AG08396 (cell line): ENCODE results near the gene FBXW11.
A peak's percentile ranks its signal among the peaks of the same experiment; 100 is the strongest.
"Not testable (repeated sequence)": the region's sequence is repeated elsewhere in the genome, so short reads cannot be mapped to it uniquely, and the experiment has no call there.

Source experiments
- DNase-seq: peaks from one replicate; pipeline ENCODE4 v3.0.0; 2012; ENCODE audit warnings: low spot score, mixed read lengths

The FBXW11 gene

DNA sequence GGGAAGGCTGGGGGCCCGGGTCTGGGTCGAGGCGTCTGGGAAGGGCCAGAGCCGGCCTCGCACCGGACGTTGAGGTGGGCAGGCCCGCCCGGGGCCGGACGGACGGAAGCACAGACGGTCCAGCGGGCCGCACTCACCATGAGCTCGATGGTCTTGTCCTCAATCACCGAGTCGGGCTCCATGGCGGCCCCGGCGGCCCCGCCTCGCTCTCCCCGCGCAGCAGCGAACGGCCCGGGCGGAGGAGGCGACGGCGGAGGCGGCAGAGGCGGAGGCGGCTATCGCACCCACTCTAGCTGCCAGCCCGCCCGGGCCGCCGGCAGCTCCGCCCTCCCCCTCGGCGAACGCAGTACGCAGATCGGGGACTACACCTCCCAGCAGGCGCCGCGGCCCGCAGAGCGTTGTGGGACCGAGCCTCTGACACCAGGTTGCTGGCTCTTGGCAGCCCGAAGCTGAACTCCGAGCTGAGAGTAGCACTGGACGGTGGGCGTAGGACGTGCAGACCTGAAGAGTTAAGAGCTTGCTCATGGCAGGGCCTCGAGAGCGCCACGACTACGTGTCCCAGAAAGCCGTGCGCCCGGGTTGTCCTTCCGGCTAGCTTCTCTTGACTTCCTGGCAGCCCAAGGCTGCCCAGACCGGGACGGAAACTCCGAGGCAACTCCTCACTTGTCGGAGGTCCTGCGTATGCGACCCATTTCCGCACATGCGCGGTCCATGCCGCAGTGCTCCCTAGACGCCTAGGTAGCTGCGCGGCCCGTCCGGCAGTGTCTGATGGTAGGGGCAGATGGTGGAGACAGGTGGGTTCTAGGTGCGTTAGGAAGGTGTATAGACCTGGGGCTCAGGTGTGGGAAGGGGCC, at the start of gene FBXW11:
Gene FBXW11, minus strand, starts transcription at position 318 of the 854 bp plus-strand sequence. Its CDS starts 136 bp downstream, at position 182.
- peak; percentile 96 for DNase-seq

- DNase-seq: no peak
Observed at GRCh38 chr5:172055996-172056395, 49.6 kb upstream of the FBXW11 start.

- no peak for DNase-seq
Observed at GRCh38 chr5:172055421-172055820, 49.0 kb upstream of the FBXW11 start.

DNA sequence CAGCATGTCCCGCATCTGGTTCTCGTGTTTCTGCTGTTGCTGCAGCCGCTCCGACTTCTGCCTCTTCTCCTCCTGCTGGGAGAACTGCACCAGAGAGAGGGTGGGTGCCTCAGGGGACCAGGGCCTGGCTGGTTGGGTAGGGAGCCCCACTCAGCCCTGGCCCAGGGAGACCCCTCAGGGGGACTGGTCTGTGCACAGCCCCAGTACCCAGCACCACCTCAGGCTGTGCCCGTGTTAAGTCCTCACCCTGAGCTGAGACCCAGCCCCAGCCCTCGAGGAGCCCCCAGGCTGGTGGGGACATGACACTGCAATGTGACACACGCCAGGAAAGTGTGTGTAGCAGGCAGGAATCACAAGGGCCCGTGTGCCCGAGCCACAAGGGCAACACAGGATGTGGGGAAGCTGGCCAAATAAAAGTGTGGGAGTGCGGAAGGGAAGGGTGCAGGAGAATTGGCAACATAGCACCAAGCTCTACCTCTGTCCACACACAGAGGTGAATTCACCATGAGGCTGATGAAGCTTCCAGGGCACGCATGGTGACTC, 48.2 kb upstream of the FBXW11 start:
- no peak for DNase-seq

- DNase-seq: peak; percentile 79
Observed at GRCh38 chr5:172052450-172053236, 46.2 kb upstream of the FBXW11 start.

- DNase-seq: no peak
Observed at GRCh38 chr5:172051643-172052339, 45.4 kb upstream of the FBXW11 start.

GRCh38 chr5:172050080-172050479, 43.6 kb upstream of the FBXW11 start:
- DNase-seq: no peak

DNA sequence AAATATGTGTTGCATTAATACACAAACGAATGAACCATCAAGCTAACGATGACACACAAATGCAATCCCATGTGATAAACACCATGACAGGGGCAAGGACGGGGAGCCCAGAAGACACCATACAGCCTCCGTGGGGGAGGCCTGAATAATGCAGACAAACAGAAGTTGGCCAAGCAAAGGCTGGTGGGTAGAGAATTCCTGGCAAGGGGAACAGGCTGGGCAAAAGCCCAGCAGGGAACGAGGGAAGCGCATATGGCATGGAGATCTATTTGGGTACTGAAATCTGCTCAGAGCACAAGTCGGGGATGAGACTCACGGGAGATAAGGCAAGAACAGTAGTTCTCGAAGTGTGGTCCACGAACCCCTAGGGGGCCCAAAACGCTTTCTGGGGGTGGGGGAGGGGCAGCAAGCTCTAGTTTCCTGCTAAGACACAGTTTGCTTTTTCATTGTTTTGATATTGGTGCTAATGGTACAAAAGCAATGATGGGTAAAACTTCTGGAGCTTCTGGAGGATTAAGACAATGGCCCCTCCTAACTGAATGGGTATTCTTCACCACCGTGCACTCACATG, 42.9 kb upstream of the FBXW11 start:
- DNase-seq: no peak

- DNase-seq: no peak
Observed at GRCh38 chr5:172048539-172049101, 42.2 kb upstream of the FBXW11 start.

DNA sequence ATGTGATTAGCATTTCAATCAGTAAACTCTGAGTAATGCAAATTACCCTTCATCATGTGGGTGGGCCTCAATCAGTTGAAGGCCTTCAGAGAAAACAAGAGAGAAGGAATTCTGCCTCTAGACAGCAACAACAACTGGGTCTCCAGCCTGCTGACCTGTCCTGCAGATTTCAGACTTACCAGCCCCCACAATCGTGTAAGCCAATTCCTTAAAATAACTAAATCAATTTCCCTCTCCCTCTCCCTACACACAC, 41.7 kb upstream of the FBXW11 start:
- DNase-seq: no peak

DNA sequence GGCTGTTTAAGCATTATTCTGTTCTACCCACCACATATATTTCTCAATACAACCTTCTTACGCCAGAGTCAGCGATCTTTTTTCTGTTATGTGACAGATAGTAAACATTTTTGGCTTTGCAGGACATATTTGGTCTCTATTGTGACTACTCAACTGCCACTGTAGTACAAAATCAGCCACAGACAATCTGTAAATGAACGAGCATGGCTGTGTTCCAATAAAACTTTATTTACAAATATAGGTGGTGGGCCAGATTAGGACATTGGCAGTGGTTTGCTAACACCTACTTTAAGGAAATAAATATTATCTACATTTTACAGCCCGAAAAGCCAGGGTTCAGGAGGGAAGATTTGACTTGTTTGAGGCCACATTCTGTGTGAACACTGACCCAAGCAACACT, 40.2 kb upstream of the FBXW11 start:
- no peak for DNase-seq

DNA sequence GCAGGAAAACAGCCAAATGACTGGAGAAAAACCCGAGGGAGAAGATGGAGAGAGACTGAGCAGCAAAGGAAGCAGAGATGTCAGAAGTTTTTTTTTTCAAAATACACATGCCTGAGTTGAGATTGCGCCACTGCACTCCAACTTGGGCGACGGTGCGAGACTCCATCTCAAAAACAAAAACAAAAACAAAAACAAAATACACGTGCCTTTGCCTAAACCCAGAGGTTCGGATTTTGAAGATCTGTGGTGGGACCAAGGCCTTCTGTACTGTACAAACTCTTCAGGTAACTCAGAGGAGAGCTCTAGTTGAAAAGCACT, 38.8 kb upstream of the FBXW11 start:
- no peak for DNase-seq

DNA sequence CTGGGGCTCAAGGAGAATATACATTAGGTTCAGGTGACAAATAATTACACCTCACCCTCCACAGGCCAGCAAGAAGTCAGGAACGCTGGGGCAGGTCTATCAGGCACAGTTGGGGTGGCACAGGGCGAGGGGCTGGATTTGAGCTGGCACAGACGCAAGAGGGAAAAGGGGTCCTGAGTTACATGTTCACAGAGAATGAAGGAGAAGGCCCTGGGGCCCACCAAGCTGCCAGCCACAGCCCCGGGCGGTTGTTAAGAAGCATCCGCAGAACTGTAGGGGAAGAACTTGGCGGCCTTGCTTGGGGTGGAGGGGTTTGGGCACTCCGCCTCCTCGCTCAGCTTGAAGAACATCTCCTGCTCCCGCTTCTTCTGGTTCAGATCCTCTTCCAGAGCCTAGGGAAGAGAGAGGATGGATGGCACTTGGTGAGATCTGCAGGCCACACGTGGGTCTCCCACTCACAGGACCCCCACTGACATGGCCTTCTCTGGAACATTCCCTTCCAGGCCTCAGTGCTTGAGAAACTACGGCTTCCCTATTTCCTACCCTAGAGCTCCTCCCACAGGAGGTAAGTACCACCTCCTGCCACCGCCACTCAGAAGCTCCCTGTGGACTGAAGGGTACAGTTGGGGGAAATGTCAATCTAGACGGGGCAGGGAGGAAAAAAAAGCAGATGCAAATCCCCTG, 38.3 kb upstream of the FBXW11 start:
- no peak for DNase-seq

DNA sequence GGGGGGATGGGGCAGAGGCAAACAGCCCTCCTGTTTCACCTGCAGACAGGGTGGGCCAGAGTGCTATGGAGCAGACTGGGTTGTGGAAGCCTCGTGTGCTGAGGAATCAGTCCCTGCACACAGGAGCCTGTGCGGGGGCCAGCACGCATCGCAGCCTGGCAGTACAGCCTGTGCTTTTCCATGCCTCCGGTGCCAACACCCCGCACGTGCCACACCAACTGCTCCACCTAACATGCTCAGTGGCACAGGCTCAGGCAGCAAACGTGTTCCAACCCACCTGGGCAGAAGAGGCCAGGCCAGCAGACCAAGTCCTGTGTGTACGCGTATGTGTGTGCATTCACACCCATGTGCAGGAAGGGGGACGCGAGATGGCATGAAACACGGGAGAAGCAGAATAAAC, 37.4 kb upstream of the FBXW11 start:
- DNase-seq: no peak

DNA sequence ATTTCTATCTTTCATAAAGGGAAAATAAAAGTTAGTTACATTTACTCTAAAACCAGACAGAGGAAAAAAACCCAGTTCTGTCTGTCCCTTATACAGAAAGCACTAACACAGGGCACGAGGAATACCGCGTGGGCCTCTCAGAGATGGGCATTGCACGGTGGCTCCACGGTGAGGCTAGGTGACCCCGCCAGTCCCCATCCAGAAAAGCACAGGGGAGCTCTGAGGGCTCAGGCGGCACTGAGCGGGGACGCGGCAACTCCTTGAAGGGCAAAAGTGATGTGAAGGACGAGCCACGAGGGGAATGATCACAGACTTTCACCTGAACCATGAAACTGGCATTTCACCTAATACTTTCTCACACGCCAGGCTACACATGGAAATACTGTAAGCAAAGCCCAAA, 35.7 kb upstream of the FBXW11 start:
- DNase-seq: no peak

- DNase-seq: no peak
Observed at GRCh38 chr5:172038167-172038566, 31.7 kb upstream of the FBXW11 start.

GRCh38 chr5:172035049-172035448, 28.6 kb upstream of the FBXW11 start:
- DNase-seq: no peak

DNA sequence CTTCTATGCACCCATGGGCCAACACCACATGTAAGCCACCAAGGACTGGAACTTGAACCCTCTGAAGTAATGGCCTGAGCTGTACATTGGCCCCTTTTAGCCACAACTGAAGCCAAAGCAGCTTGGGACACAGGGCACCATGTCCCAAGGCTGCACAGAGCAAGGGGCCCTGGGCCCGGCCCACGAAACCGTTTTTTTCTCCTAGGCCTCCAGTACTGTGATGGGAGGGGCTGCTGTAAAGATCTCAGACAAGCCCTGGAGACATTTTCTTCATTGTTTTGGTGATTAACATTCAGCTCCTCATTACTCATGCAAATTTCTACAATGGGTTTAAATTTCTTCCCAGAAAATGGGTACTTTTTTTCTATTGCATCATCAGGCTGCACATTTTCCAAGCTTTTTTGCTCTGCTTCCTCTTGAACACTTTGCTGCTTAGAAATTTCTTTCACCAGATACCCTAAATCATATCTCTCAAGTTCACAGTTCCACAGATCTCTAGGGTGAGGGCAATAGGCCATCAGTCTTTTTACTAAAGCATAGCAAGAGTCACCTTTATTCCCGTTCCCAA, 25.5 kb upstream of the FBXW11 start:
- DNase-seq: no peak

DNA sequence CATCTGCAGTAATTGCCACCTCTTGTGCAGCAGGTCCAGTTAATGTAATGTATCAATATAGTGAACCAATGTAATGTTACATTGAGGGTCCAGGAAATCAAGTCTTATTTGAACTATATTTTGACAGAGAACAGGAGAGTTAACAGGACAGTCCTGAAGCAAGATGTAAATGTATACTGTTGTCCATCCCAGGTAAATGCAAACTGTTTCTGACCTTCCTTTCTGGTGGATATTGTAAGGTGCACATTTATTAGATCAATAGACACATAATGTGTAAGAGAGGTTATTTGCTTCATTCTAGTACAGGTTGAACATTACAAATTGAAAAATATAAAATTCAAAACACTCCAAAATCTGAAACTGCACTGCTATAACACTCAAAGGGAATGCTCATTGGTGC, 23.4 kb upstream of the FBXW11 start:
- no peak for DNase-seq

DNA sequence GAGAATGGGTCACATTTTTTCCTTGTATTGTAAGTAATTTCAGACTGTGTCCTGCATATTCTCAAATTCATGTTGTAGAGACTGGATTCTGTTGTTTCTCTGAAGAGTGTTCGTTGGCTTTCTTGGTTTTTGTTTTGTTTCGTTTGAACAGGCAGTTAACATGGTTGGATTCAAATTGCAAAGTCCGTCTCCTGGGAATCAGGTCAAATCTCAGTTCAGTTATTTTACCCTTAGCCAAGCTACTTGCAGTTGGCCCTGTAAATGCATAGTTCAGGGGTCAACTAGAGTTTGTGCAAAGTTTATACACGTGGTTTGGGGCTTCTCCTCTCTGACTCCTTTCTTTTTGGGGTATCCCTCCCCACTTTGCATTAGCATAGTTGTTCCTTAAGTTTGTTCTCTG, 21.7 kb upstream of the FBXW11 start:
- no peak for DNase-seq

DNA sequence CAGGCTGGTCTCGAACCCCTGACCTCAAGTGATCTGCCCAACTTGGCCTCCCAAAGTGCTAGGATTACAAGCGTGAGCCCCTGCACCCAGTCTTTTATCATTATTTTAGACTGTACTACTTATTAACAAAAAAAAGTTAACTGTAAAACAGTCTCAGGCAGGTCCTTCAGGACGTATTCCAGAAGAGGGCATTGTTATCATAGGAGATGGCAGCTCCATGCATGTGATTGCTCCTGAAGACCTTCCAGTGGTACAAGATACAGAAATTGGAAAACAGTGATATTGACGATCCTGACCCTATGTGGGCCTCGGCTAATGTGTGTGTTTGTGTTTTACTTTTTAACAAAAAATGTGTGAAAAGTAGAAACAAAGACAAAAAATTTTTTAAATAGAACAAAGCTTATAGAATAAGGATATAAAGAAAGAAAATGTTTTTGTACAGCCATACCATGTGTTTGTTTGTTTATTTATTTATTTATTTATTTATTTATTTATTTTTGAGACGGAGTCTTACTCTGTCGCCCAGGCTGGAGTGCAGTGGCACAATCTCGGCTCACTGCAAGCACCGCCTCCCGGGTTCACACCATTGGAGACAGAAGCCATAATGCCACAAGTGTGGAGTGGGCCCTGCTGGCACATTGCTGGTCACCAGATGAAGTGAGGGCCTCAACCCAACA, 13.8 kb upstream of the FBXW11 start:
- DNase-seq: not testable (repeated sequence)
